HCT116 (cell line): ENCODE data around the gene CAMKK2. TPM values are rescaled to one million over a fixed set of nuclear protein-coding genes. Genes with fewer than 3 reads are reported as not detected.
"Not testable (repeated sequence)": the region's sequence is repeated elsewhere in the genome, so short reads cannot be mapped to it uniquely, and the experiment has no call there.

ENCODE experiments used
- ATAC-seq: fragments of 200-7000 bp; cut with Tn5 transposase; 2 replicates; pipeline ENCODE4 v1.9.1; 2020; ENCODE audit warnings: mild to moderate bottlenecking, moderate library complexity
- BruUV-seq: library from RNA; stranded (reverse); fragments of 400-500 nt; replicated peaks from 2 replicates; lab custom pipeline; 2021; lab: Mats Ljungman, UMichigan
- CTCF ChIA-PET: fragments of 300-600 bp; sonication (Branson Sonifier 250); formaldehyde crosslinking; loops from one replicate; lab custom pipeline; 2021; ENCODE audit warnings: antibody characterized with exemption; lab: Charles Lee
- POLR2A ChIA-PET: fragments of 300-600, 350-600 bp; sonication (Branson Sonifier 250); formaldehyde crosslinking; loops from one replicate; lab custom pipeline; 2021; ENCODE audit warnings: antibody characterized with exemption; lab: Charles Lee
- RAD21 ChIA-PET, 2 experiments: fragments of 300-600 bp; sonication (Branson Sonifier 250); formaldehyde crosslinking; loops; one replicate each; lab custom pipeline; 2023; ENCODE audit warnings: low total read pairs in 2 of 2; ENCODE audit not compliant: uncharacterized antibody in 2 of 2, unreplicated experiment in 2 of 2, low non-redundant PET in 1 of 2; lab: Charles Lee
- DNase-seq: peaks from one replicate; pipeline ENCODE4 v3.0.0-alpha.2; 2010; ENCODE audit warnings: low read depth, low spot score
- H2AFZ ChIP-seq: fragments of 200-600 bp; shearing (Covaris generic), sonication (generic); 2 replicates; pipeline ENCODE4 v1.6.1; 2017; ENCODE audit warnings: low read depth, mixed run types, mixed read lengths, antibody characterized with exemption, low read length; ENCODE audit not compliant: poor library complexity, severe bottlenecking
- H3K27ac ChIP-seq: 2 replicates; pipeline ENCODE4 v1.5.1; 2012; ENCODE audit warnings: low read depth, low read length
- H3K27me3 ChIP-seq: fragments of 200-600 bp; sonication (generic); 2 replicates; pipeline ENCODE4 v1.6.1; 2016; ENCODE audit warnings: mixed run types, low read length, mixed read lengths; ENCODE audit not compliant: insufficient read depth
- H3K36me3 ChIP-seq, 2 experiments: fragments of 200-500 bp in 1 of 2; fragments of 200-600 bp in 1 of 2; sonication (Bioruptor generic) in 1 of 2; sonication (generic) in 1 of 2; 2 replicates each; pipeline versions ENCODE4 v1.5.1 to v1.6.1; 2014 to 2016; ENCODE audit warnings: low read length in 2 of 2, inconsistent platforms in 1 of 2, mixed read lengths in 1 of 2, mixed run types in 1 of 2; ENCODE audit not compliant: insufficient read depth in 2 of 2, control insufficient read depth in 1 of 2
- H3K4me1 ChIP-seq, 2 experiments: fragments of 200-600 bp in 1 of 2; sonication (generic) in 1 of 2; 2 replicates each; pipeline versions ENCODE4 v1.5.1 to v1.6.1; 2012 to 2017; ENCODE audit warnings: low read length in 2 of 2, inconsistent platforms in 1 of 2, mild to moderate bottlenecking in 1 of 2, mixed read lengths in 1 of 2, mixed run types in 1 of 2, moderate library complexity in 1 of 2; ENCODE audit not compliant: insufficient read depth in 2 of 2, control insufficient read depth in 1 of 2
- H3K4me2 ChIP-seq: fragments of 200-600 bp; sonication (generic); 2 replicates; pipeline ENCODE4 v1.6.1; 2017; ENCODE audit warnings: mixed run types, low read length, mixed read lengths
- H3K4me3 ChIP-seq, 2 experiments: fragments of 200-600 bp in 1 of 2; sonication (generic) in 1 of 2; replicated peaks in 1 of 2; 2 replicates each; pipeline ENCODE4 v1.5.1; 2011 to 2016; ENCODE audit warnings: low read length in 2 of 2, control low read depth in 1 of 2, low read depth in 1 of 2, mild to moderate bottlenecking in 1 of 2, mixed read lengths in 1 of 2, mixed run types in 1 of 2
- H3K79me2 ChIP-seq: fragments of 200-600 bp; sonication (generic); 2 replicates; pipeline ENCODE4 v1.6.1; 2017; ENCODE audit warnings: mild to moderate bottlenecking, mixed run types, low read length, moderate library complexity, mixed read lengths; ENCODE audit not compliant: insufficient read depth
- H3K9ac ChIP-seq: fragments of 200-600 bp; sonication (generic); 2 replicates; pipeline ENCODE4 v1.6.1; 2016; ENCODE audit warnings: low read length, mixed read lengths
- H3K9me2 ChIP-seq: fragments of 200-600 bp; sonication (generic), shearing (Covaris generic); 2 replicates; pipeline ENCODE4 v1.6.1; 2017; ENCODE audit warnings: mixed run types, mild to moderate bottlenecking, moderate library complexity; ENCODE audit not compliant: insufficient read depth
- H3K9me3 ChIP-seq, 2 experiments: fragments of 200-500 bp in 1 of 2; fragments of 200-600 bp in 1 of 2; sonication (Bioruptor generic) in 1 of 2; sonication (generic) in 1 of 2; 2 replicates each; pipeline ENCODE4 v1.6.1; 2014 to 2017; ENCODE audit warnings: low read length in 2 of 2, mixed read lengths in 2 of 2, inconsistent platforms in 1 of 2, low read depth in 1 of 2, mild to moderate bottlenecking in 1 of 2, mixed run types in 1 of 2, moderate library complexity in 1 of 2; ENCODE audit not compliant: control insufficient read depth in 1 of 2, insufficient read depth in 1 of 2
- H4K20me1 ChIP-seq: fragments of 200-600 bp; sonication (generic), shearing (Covaris generic); 2 replicates; pipeline ENCODE4 v1.6.1; 2017; ENCODE audit warnings: mixed run types, mild to moderate bottlenecking, moderate library complexity; ENCODE audit not compliant: insufficient read depth
- ATF3 ChIP-seq: IDR thresholded peaks from 2 replicates; pipeline ENCODE4 v1.6.1; 2012
- CEBPB ChIP-seq: IDR thresholded peaks from 2 replicates; pipeline ENCODE4 v1.6.1; 2012; ENCODE audit warnings: low read depth
- EGR1 ChIP-seq: IDR thresholded peaks from 2 replicates; pipeline ENCODE4 v1.6.1; 2012; ENCODE audit warnings: low read depth
- ELF1 ChIP-seq: IDR thresholded peaks from 2 replicates; pipeline ENCODE4 v1.6.1; 2012; ENCODE audit warnings: low read depth, borderline replicate concordance
- EZH2 ChIP-seq: fragments of 200-600 bp; sonication (generic); IDR thresholded peaks from 2 replicates; pipeline ENCODE4 v1.6.1; 2017; ENCODE audit warnings: antibody characterized with exemption, mixed run types
- EZH2phosphoT487 ChIP-seq: fragments of 200-600 bp; IDR thresholded peaks from 2 replicates; pipeline ENCODE4 v1.6.1; 2018; ENCODE audit warnings: antibody characterized with exemption, borderline replicate concordance
- FOSL1 ChIP-seq: IDR thresholded peaks from 2 replicates; pipeline ENCODE4 v1.6.1; 2012; ENCODE audit warnings: low read depth
- MAX ChIP-seq: IDR thresholded peaks from 2 replicates; pipeline ENCODE4 v1.6.1; 2012
- POLR2A ChIP-seq: IDR thresholded peaks from 2 replicates; pipeline ENCODE4 v1.7.0; 2011; ENCODE audit warnings: borderline replicate concordance; ENCODE audit not compliant: insufficient read depth, insufficient read length; ENCODE audit errors: extremely low read depth
- POLR2AphosphoS5 ChIP-seq: IDR thresholded peaks from 2 replicates; pipeline ENCODE4 v1.6.1; 2011; ENCODE audit warnings: mild to moderate bottlenecking, low read depth, low read length, moderate library complexity
- RAD21 ChIP-seq: IDR thresholded peaks from 2 replicates; pipeline ENCODE4 v1.6.1; 2012; ENCODE audit warnings: low read depth, mild to moderate bottlenecking
- REST ChIP-seq: IDR thresholded peaks from 2 replicates; pipeline ENCODE4 v1.6.1; 2012; ENCODE audit warnings: low read depth
- SIN3A ChIP-seq: IDR thresholded peaks from 2 replicates; pipeline ENCODE4 v1.6.1; 2012; ENCODE audit warnings: low read depth
- SP1 ChIP-seq: IDR thresholded peaks from 2 replicates; pipeline ENCODE4 v1.6.1; 2012; ENCODE audit warnings: low read depth
- ZBTB33 ChIP-seq: IDR thresholded peaks from 2 replicates; pipeline ENCODE4 v1.6.1; 2011; ENCODE audit warnings: mild to moderate bottlenecking, low read length, moderate library complexity; ENCODE audit not compliant: insufficient replicate concordance; ENCODE audit errors: extremely low read depth
- ZFX ChIP-seq: fragments of 450-650 bp; IDR thresholded peaks from 2 replicates; pipeline ENCODE4 v1.6.1; 2017
- ZNF274 ChIP-seq: fragments of 200-500 bp; sonication (Bioruptor generic); IDR thresholded peaks from 2 replicates; pipeline ENCODE4 v1.6.1; 2014; ENCODE audit warnings: mild to moderate bottlenecking, low read depth, low read length, inconsistent platforms
- intact Hi-C: fragments of 100-400 bp; cut with micrococcal nuclease; formaldehyde crosslinking; loops from 2 replicates; pipeline ENCODE4 v1.10.0; 2022
- total RNA-seq: library from RNA; stranded (reverse); gene quantifications from one replicate; pipeline ENCODE4 v1.2.1, GENCODE V29; 2021; ENCODE audit not compliant: unreplicated experiment

Gene CAMKK2
- total RNA-seq, 1 experiment from 2014 or later: 33.8 TPM

- POLR2A ChIA-PET: no interaction called here
- Histone ChIP-seq H3K9ac (no peak overlapping the region), H3K27ac (no peak overlapping the region), H3K9me3 (no peaks in the 10 kb centered on the region), H3K4me2 (no peak overlapping the region), H2AFZ (no peak overlapping the region), H3K27me3 (no peaks in the 10 kb centered on the region), H4K20me1 (no peaks in the 10 kb centered on the region), H3K9me2 (no peaks in the 10 kb centered on the region), H3K36me3 (peaks cover 0 to 2% of the 10 kb centered on the region in 2 experiments; a peak in 1 of 4 replicates), H3K79me2 (no peaks in the 10 kb centered on the region), H3K4me1 (peaks cover 13 to 20% of the 10 kb centered on the region in 2 experiments), H3K4me3 (no peak overlapping the region)
- no peak for ATAC-seq
- BruUV-seq: no TSS peak
- no peak for TF ChIP-seq POLR2AphosphoS5
- no peak for TF ChIP-seq MAX
- no peak for TF ChIP-seq SIN3A
- no peak for TF ChIP-seq FOSL1
- TF ChIP-seq ELF1: no peak
- no peak for TF ChIP-seq ZBTB33
- TF ChIP-seq POLR2A: no peak
- TF ChIP-seq EZH2phosphoT487: no peak
- TF ChIP-seq REST: no peak
- TF ChIP-seq EZH2: no peak
- TF ChIP-seq CEBPB: no peak
- TF ChIP-seq EGR1: no peak
- TF ChIP-seq ZNF274: no peak
- no peak for TF ChIP-seq SP1
- TF ChIP-seq ATF3: no peak
- TF ChIP-seq RAD21: no peak
- TF ChIP-seq ZFX: no peak
- RAD21 ChIA-PET: no interaction called here
- CTCF ChIA-PET: no interaction called here
- DNase-seq: no peak
- intact Hi-C loops: no loop called here
Observed at GRCh38 chr12:121227294-121227693, 69.2 kb downstream of the CAMKK2 start.

GRCh38 chr12:121226871-121227270 is 69.6 kb downstream of the CAMKK2 start:
- H3K27ac ChIP-seq, CTCF ChIA-PET, H3K9ac ChIP-seq, H3K79me2 ChIP-seq, H3K4me2 ChIP-seq, intact Hi-C loops, ATAC-seq, H3K9me3 ChIP-seq, POLR2A ChIA-PET, H3K27me3 ChIP-seq, H4K20me1 ChIP-seq, BruUV-seq, H3K4me3 ChIP-seq, DNase-seq, RAD21 ChIA-PET, H2AFZ ChIP-seq, H3K36me3 ChIP-seq, H3K9me2 ChIP-seq: not testable (repeated sequence)
- H3K4me1 ChIP-seq: peaks cover 13 to 20% of the 10 kb centered on the region in 2 experiments
